Measurements from ENCODE around the gene GPR141.

DNA sequence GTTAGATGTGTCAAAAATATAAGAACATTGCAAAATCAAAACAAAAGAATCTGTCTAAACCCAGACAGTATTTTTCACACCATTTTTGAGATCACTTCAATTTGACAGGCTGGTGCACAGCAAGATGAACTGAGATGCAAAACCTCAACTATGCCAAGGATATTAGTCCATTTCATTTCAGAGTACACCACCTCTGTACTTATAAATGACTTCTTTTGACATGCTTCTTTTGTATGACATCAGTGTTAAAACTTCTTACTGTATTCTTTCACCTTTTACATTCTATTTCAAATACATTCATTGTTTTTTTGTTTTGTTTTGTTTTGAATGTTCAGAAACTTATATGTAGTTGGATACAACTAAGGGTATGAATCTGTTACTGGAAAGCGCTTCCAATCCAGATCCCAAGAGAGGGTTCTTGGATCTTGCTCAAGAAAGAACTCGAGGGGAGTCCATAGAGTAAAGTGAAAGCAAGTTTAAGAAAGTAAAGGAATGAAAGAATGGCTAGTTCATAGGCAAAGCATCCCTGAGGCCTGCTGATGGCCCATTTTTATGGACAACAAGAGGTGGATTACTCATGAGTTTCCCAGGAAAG is 23.5 kb upstream of the GPR141 start:
- TF ChIP-seq YY1 (IDR thresholded peaks at IDR 0.05; ENCODE audit: insufficient read depth, insufficient read length), result no peak
- TF ChIP-seq SUZ12 (IDR thresholded peaks at IDR 0.05; ENCODE audit: extremely low read depth, insufficient read depth, insufficient read length), result no peak

Measured in NT2/D1 (cell line).